ENCODE data around the gene APOC3. TPM values are rescaled to one million over a fixed set of nuclear protein-coding genes. Genes with fewer than 3 reads are reported as not detected.

The APOC3 gene
- total and polyA plus RNA-seq, 9 of the 15 experiments (the other 6 are each of a cell fraction or from before 2014, with no cell fraction given) = 1.1 TPM; not detected in 8

DNA sequence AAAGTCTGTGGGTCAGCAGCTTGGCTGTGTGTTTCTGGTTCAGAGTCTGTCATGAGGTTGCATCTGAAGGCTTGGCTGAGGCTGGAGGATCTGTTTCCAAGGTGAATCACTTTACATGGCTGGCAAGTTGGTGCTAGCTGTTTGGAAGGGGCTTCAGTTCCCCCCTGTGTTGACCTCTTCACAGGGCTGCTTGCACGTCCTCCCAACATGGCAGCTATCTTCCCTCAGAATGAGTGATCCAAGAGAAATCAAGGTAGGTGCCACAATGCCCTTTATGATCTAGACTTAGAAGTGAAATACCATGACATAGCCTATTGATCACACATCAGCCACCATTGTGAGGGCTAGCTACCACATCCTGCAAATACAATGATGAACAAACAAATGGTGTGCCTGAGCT, 16.5 kb upstream of the APOC3 start:
- no peak overlapping the region for H2AFZ ChIP-seq (ENCODE audit: low read depth, low read length)
- WGBS (ENCODE audit: insufficient coverage, low coverage, missing lambda C conversion rate) = 25% methylated on average over 1 of the region's 1 CpG
- H3K9me3 ChIP-seq (replicated peaks; ENCODE audit: control insufficient read depth, insufficient read depth, low read depth, low read length) = no peaks in the 10 kb centered on the region
- no peak for FAIRE-seq
- POLR2A ChIA-PET = interaction anchor here (0.6 to 1.2 kb wide), 5 partner anchors 8 to 80 kb away, joined by 3 to 4 read pairs (median 4); no protein-coding TSS in a partner anchor
- no peaks in the 10 kb centered on the region; the same call in 1 of the 2 replicates for H4K20me1 ChIP-seq (replicated peaks; ENCODE audit: control insufficient read depth, insufficient read depth, low read length)
- in situ Hi-C loops (cut with MboI) = no loop called here
- ATAC-seq = no peak
- DNase-seq (ENCODE audit: extremely low read depth in 1 of 4, low spot score in 3 of 4) = no peak
- CTCF ChIA-PET (ENCODE audit: low intra/inter-chr PET ratio) = no interaction called here
- intact Hi-C loops (cut with micrococcal nuclease) = no loop called here
- no peaks in the 10 kb centered on the region for H3K36me3 ChIP-seq (ENCODE audit: control insufficient read depth, insufficient read depth, low read length)
- H3K4me1 ChIP-seq (replicated peaks in 1 of 2; ENCODE audit: control insufficient read depth in 2 of 2, insufficient read depth in 2 of 2, low read length in 2 of 2) = peaks cover 3 to 7% of the 10 kb centered on the region in 2 experiments; a peak in 3 of 5 replicates
- H3K27me3 ChIP-seq (ENCODE audit: control insufficient read depth in 2 of 2, insufficient read depth in 2 of 2, low read length in 2 of 2) = peaks cover 4 to 7% of the 10 kb centered on the region in 2 experiments; a peak in 4 of 5 replicates
- H3K27ac ChIP-seq (ENCODE audit: extremely low read depth, low read depth, low read length) = no peak overlapping the region
- H3K4me3 ChIP-seq = no peak overlapping the region
- no peaks in the 10 kb centered on the region for H3K9me1 ChIP-seq (ENCODE audit: control insufficient read depth, insufficient read depth, low read length)
- H3K79me2 ChIP-seq (ENCODE audit: control insufficient read depth, insufficient read depth, low read length) = no peaks in the 10 kb centered on the region
- H3K4me2 ChIP-seq (ENCODE audit: insufficient read depth, low read length) = no peak overlapping the region
- no TSS peak for BruUV-seq (replicated peaks)
- TF ChIP-seq MYNN (IDR thresholded peaks at IDR 0.05) (no peak), MYNN (CRISPR knock-in tag; IDR thresholded peaks at IDR 0.05) (no peak), CHD2 (IDR thresholded peaks at IDR 0.05; ENCODE audit: low read depth, low read length) (no peak)
- TF ChIP-seq, protein P1, sequence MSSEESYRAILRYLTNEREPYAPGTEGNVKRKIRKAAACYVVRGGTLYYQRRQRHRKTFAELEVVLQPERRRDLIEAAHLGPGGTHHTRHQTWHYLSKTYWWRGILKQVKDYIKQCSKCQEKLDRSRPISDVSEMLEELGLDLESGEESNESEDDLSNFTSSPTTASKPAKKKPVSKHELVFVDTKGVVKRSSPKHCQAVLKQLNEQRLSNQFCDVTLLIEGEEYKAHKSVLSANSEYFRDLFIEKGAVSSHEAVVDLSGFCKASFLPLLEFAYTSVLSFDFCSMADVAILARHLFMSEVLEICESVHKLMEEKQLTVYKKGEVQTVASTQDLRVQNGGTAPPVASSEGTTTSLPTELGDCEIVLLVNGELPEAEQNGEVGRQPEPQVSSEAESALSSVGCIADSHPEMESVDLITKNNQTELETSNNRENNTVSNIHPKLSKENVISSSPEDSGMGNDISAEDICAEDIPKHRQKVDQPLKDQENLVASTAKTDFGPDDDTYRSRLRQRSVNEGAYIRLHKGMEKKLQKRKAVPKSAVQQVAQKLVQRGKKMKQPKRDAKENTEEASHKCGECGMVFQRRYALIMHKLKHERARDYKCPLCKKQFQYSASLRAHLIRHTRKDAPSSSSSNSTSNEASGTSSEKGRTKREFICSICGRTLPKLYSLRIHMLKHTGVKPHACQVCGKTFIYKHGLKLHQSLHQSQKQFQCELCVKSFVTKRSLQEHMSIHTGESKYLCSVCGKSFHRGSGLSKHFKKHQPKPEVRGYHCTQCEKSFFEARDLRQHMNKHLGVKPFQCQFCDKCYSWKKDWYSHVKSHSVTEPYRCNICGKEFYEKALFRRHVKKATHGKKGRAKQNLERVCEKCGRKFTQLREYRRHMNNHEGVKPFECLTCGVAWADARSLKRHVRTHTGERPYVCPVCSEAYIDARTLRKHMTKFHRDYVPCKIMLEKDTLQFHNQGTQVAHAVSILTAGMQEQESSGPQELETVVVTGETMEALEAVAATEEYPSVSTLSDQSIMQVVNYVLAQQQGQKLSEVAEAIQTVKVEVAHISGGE (CRISPR knock-in tag; IDR thresholded peaks at IDR 0.05) = no peak
- no peak overlapping the region for H3K9ac ChIP-seq (ENCODE audit: insufficient read depth in 1 of 2, low read depth in 2 of 2, low read length in 2 of 2)

Measured in K562 (cell line).